ENCODE data around the gene PKDCC.
"Not testable (repeated sequence)": the region's sequence is repeated elsewhere in the genome, so short reads cannot be mapped to it uniquely, and the experiment has no call there.

Gene PKDCC

DNA sequence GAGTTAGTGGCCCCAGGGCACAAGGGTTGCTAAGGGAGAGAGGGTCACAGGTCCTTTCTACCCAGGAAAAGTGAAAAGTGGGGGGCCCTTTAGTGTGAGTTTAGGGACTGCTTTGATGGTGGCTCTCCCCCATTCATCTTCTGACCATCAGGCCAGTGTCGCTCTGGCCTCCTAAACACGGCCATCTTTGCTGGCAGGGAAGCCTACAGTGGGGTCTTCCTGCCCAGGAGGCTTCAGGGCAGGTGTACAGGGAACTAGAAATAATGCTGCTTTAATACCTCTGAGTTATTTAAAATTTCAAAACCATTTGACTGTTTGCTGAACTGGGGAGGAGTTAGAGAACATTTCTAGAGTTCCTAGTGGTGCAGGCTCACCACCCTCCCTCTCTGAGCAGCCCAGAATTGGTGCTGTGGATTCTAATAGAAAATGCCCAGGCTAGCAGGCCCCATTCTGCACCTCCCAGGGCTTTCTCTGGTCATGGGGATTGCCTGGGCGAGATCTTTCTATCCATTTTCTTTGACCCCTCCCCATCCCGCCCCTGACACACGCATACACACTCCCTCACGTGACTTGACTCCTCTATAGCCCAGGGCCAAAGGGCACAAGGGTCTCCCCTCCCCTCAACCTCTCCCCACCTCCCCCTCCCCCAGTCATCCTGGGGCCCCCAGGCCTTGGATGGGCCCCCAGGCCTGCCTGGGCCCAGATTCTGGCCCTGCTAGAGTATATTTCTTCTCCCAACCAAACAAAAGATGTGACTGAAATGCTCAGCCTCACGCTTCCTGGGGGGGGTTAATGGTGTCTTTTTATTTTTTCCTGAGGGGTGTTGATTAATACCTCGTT is 3.1 kb downstream of the PKDCC start:
- no peak for DNase-seq

DNA sequence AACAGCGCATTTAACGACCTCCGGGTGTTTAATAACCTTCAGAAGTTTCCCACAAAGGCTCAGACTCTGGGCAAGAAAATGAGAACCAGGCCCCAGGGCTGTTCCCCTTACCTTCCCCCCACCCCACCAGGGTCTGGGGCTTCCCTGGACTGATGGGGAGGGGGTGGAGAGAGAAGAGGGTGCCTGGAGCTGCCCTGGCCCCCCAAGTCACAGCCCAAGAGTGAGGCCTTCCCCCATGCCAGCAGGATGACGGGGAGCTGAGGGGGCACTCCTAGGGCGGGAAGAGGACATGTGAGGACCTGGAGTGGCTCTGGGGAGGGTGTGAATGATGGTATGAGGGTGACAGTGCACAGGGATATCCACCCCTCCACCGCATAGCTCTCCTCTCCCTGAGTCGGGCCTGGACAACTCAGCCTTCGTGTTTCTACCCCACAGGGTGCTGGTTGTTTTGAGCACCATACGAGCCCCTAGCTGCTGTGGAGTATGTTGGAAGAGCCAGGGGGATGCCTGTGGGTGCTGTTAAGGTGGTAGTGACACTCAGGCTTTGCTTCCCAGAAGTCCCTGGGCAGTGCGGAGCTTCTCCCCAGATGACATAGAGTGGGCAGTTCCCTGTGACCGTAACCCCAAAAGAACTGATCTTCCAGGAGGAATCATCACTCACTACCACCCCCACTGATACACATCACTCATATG is 3.9 kb downstream of the PKDCC start:
- DNase-seq = no peak

GRCh38 chr2:42052702-42053481 is 5.1 kb downstream of the PKDCC start:
- DNase-seq = no peak

DNA sequence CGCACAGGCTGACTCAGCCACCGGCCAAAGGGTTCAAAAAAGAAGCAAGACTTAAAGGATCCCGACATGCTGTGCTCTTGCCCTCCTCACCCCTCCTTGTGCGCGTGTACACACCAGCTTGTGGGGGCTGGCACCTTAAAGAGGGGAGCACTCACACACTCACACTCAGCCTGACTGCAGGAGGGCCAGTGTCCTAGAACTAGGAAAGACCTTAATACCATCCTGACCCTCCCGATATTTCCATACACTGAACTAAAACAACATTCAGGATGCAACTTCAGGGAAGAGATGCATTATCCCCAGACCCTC is 5.6 kb downstream of the PKDCC start:
- DNase-seq = no peak

GRCh38 chr2:42053791-42054701 is 6.2 kb downstream of the PKDCC start:
- DNase-seq = no peak

DNA sequence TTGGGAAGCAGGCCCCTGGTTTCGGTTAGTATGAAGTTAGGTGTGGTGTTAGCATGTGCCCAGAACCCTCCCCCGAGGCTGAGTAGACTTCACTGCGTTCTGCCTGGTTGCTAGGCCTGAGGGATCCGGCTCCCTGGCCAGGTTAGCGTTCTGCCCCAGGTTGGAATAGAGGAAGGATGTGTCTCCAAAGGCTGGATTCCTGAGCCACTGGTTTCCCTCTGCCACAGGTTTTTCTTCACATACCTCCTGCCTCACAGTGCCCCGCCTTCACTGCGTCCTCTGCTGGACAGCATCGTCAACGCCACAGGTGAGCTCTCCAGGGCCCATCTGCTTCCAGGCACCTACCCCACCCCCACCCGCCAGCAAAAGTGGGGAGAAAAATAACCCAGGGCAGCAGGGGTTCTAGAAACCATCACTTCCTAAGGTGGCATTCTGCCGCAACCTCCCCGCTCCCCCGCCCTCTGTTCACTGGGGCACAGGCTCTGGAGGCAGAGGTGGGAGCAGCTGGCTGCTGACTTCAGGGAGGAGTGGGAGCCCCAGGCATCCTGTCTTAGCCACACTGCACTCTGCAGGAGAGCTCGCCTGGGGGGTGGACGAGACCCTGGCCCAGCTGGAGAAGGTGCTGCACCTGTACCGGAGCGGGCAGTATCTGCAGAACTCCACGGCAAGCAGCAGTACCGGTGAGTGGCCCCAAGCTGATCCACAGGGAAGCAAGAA is 7.1 kb downstream of the PKDCC start:
- DNase-seq = no peak

DNA sequence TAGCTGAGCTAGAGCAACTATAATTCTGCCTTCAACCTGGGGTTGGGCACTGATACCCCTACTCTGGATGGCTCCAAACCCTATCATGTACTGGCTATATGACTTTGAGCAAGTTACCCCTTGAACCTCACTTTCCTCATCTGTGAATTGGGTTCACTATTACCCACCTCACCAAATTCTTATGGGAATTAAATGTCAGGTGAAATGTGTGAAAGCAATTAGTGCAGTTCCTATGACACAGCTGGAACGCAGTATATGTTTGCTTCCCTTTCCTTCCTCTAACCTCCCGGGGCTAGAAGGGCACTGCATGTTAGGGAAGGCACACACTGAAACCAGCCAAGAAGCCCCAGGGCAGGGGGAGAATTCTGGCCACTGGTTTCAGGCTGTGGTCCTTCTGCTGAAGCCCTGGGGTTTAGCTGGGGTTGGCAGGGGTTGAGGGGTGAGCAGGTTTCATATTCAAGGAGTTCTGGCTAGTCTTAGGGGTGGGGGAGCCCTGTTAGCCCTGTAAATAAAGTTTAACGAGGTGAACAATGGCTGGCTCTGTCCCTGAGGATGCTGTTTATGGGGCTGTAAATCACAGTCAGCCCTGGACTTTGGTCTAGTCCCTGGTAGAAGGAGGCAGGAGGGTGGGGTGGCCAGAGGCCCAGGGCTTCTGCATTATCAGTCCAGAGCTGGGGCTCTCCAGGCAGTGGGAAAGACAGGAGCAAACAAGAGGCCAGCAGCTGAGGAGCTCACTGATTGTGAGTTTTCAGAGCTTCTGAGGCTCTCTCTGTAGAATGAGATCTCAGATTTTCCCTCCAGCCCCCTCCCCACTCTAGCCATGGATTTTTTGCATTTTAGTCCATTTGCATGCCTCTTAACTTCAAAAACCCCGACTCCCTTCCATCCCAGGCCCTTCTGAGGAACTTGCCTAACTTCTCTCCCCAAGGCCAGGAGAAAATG is 8.0 kb downstream of the PKDCC start:
- no peak for DNase-seq

DNA sequence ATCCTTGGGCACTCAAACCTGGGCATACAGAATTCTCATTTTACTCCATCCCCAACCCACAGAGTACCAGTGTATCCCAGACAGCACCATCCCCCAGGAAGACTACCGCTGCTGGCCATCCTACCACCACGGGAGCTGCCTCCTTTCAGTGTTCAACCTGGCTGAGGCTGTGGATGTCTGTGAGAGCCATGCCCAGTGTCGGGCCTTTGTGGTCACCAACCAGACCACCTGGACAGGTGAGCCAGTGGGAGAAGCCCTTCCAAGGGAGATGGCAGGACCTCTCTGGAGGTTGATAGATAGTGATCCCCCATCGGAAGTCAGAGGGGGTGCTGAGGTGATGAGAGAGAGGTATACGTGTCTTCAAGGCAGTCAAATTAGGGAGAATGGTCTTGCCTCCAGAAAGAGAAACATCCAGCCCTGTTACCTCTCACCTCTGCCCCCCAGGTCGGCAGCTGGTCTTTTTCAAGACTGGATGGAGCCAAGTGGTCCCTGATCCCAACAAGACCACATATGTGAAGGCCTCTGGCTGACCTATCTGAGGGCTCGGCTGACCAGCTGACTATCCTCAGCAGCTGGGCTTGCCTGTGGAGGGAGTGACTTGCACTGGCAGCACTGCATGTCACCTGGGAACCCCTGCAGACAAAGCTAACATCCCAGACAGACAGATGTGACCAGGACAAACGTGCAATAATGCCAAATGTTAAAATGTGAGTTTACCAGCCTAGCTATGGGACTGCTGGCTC is 9.5 kb downstream of the PKDCC start:
- DNase-seq = no peak

GRCh38 chr2:42057902-42058450 is 10.2 kb downstream of the PKDCC start:
- no peak for DNase-seq

DNA sequence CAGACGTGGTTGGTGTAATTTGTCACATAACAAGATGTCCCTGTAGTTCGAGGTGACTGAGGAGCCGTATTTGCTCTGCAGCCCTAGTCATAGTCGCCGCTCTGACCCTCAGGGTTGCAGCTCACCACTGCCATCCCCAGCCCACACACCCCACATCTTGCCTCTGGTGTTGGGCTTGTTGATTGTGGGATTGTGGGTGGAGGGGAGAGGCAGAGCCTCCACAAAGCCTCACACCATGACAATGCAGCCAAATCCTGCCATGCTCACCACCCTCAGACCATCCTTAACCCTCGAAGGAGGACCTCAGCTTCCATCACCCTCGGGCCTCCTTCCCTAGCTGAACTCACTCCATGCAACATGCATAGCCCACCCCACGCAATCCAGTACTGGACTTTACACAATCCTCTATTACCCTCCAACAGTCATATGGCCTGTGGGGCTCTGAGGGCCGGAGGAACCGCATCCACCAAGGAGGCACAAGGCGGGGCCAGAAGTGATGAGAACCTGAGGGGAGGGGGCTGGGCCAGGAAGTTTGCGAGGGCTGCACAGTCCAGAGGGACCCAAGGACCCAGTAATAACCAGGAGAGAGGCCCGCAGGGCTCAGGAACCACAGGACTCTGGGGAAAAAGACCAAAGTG is 11.6 kb downstream of the PKDCC start:
- no peak for DNase-seq

- DNase-seq = no peak
These were observed 12.2 kb downstream of the PKDCC start for GRCh38 chr2:42060028-42060427.

GRCh38 chr2:42060718-42061619 is 13.1 kb downstream of the PKDCC start:
- DNase-seq = no peak

- DNase-seq = no peak
These were observed 14.0 kb downstream of the PKDCC start for GRCh38 chr2:42061839-42062238.

DNA sequence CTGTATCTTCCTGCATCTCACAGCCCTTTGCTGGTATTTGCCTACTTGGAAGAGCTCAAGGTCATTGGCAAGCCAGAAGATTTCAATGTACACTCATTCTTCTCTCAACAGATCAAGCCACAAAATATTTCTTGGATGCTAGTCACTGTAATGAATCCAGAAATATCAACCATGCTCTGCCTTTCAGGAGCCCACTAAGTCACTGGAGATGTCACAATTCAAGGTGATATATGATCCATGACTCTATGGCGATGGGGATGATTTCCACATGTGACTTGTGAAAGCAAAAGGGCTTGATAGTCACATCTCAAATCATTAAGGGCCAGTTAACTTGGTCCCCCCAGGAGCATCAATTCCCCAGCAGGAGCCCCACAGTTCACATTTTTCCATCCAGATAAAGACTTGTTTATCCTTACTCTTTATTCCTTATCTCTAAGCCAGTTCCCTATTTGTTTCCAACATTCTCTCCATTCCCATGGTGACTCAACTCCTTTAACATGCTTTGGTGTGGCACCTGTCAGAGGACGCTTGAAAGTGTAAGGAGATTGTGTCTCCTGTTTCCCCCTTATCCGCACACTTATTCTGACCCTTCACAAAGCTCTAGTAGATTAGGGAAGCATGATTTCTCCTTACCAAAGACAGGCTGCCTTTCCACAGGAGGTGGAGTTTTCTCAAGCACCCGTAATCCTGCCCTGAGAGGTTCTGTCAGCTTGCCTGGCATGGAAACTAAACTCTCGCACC is 15.8 kb downstream of the PKDCC start:
- no peak for DNase-seq

GRCh38 chr2:42064417-42064942 is 16.7 kb downstream of the PKDCC start:
- no peak for DNase-seq

GRCh38 chr2:42065753-42066152 is 17.9 kb downstream of the PKDCC start:
- not testable (repeated sequence) for DNase-seq

GRCh38 chr2:42067001-42067400 is 19.2 kb downstream of the PKDCC start:
- not testable (repeated sequence) for DNase-seq
